Esophagus squamous epithelium (tissue), 4 donors: ENCODE data around the gene FALEC.
A peak's percentile ranks its signal among the peaks of the same experiment; 100 is the strongest.

Source experiments
- CTCF ChIP-seq, 6 experiments: fragments of 450-650 bp in 4 of 6; fragments of 200-600 bp in 2 of 6; sonication (generic) in 2 of 6; IDR thresholded peaks; one replicate each; pipeline ENCODE4 v1.5.1; 2016 to 2019; ENCODE audit warnings: antibody characterized with exemption in 6 of 6, mild to moderate bottlenecking in 4 of 6, moderate library complexity in 4 of 6
- POLR2A ChIP-seq, 4 donors: fragments of 450-650 bp; IDR thresholded peaks; one replicate each; pipeline ENCODE4 v1.6.1; 2017; ENCODE audit warnings: antibody characterized with exemption in 4 of 4, mild to moderate bottlenecking in 4 of 4, moderate library complexity in 3 of 4

- TF ChIP-seq CTCF (IDR thresholded peaks at IDR 0.05) = peak in 2 of 6 experiments; percentile 4 to 17
- peak in 1 of 4 donors; percentile 37 for TF ChIP-seq POLR2A (IDR thresholded peaks at IDR 0.05)
These were observed 52.4 kb downstream of the FALEC start for GRCh38 chr1:150567717-150568593.
